DMS 273 (cell line): Measurements from ENCODE around the gene SLC19A1.

ENCODE experiments used
- DNase-seq: peaks from one replicate; lab custom pipeline; 2025; ENCODE audit not compliant: unreplicated experiment; lab: John Stamatoyannopoulos, UW

The SLC19A1 gene

GRCh38 chr21:45558044-45558721 is 15.9 kb upstream of the SLC19A1 start:
- no peak for DNase-seq

- DNase-seq, result no peak
These were observed 15.4 kb upstream of the SLC19A1 start for GRCh38 chr21:45557616-45558043.

- DNase-seq, result no peak
These were observed 14.7 kb upstream of the SLC19A1 start for GRCh38 chr21:45556645-45557615.

- DNase-seq, result no peak
These were observed 14.0 kb upstream of the SLC19A1 start for GRCh38 chr21:45556302-45556644.

GRCh38 chr21:45555557-45556301 is 13.5 kb upstream of the SLC19A1 start:
- DNase-seq, result peak; percentile 73

- no peak for DNase-seq
These were observed 13.0 kb upstream of the SLC19A1 start for GRCh38 chr21:45555251-45555556.

- peak; percentile 85 for DNase-seq
These were observed 12.4 kb upstream of the SLC19A1 start for GRCh38 chr21:45554477-45555175.

- DNase-seq, result no peak
These were observed 10.6 kb upstream of the SLC19A1 start for GRCh38 chr21:45552696-45553391.

- DNase-seq, result no peak
These were observed 9.8 kb upstream of the SLC19A1 start for GRCh38 chr21:45551783-45552695.

- no peak for DNase-seq
These were observed 9.1 kb upstream of the SLC19A1 start for GRCh38 chr21:45551316-45551715.

- DNase-seq, result no peak
These were observed 8.4 kb upstream of the SLC19A1 start for GRCh38 chr21:45550522-45551210.

GRCh38 chr21:45549626-45550463 is 7.6 kb upstream of the SLC19A1 start:
- no peak for DNase-seq

GRCh38 chr21:45548711-45549491 is 6.7 kb upstream of the SLC19A1 start:
- no peak for DNase-seq

GRCh38 chr21:45547545-45547900 is 5.3 kb upstream of the SLC19A1 start:
- DNase-seq, result no peak

GRCh38 chr21:45546636-45547544 is 4.7 kb upstream of the SLC19A1 start:
- DNase-seq, result no peak
